ENCODE results near the gene VAV3.
"Not testable (repeated sequence)": the region's sequence is repeated elsewhere in the genome, so short reads cannot be mapped to it uniquely, and the experiment has no call there.

The VAV3 gene
- 64.9 reads per million, percentile 74 among the genes with 10 or more reads in this experiment for total RNA-seq

GRCh38 chr1:107965110-107965991 lies at the start of gene VAV3:
Gene VAV3 (minus strand): TSS chr1:107965180. CDS start chr1:107964869, 311 bp downstream.
- DNase-seq = peak; percentile 14

- no peak for DNase-seq
Measured at GRCh38 chr1:108012553-108012952, 47.6 kb upstream of the VAV3 start.

- no peak for DNase-seq
Measured at GRCh38 chr1:108011295-108011694, 46.3 kb upstream of the VAV3 start.

GRCh38 chr1:108010581-108010980 lies 45.6 kb upstream of the VAV3 start:
- no peak for DNase-seq

GRCh38 chr1:108009603-108010195 lies 44.7 kb upstream of the VAV3 start:
- no peak for DNase-seq

GRCh38 chr1:108007531-108007930 lies 42.6 kb upstream of the VAV3 start:
- no peak for DNase-seq

- DNase-seq = no peak
Measured at GRCh38 chr1:108007070-108007469, 42.1 kb upstream of the VAV3 start.

GRCh38 chr1:108004919-108005318 lies 39.9 kb upstream of the VAV3 start:
- DNase-seq = not testable (repeated sequence)

GRCh38 chr1:108000620-108001111 lies 35.7 kb upstream of the VAV3 start:
- DNase-seq = no peak

GRCh38 chr1:108000184-108000583 lies 35.2 kb upstream of the VAV3 start:
- no peak for DNase-seq

GRCh38 chr1:107997866-107998265 lies 32.9 kb upstream of the VAV3 start:
- no peak for DNase-seq

GRCh38 chr1:107993920-107994319 lies 28.9 kb upstream of the VAV3 start:
- no peak for DNase-seq

- DNase-seq = no peak
Measured at GRCh38 chr1:107992347-107992746, 27.4 kb upstream of the VAV3 start.

GRCh38 chr1:107991371-107992066 lies 26.5 kb upstream of the VAV3 start:
- no peak for DNase-seq

- no peak for DNase-seq
Measured at GRCh38 chr1:107990606-107991005, 25.6 kb upstream of the VAV3 start.

GRCh38 chr1:107981277-107981676 lies 16.3 kb upstream of the VAV3 start:
- no peak for DNase-seq

- DNase-seq = no peak
Measured at GRCh38 chr1:107979926-107980325, 14.9 kb upstream of the VAV3 start.

- DNase-seq = no peak
Measured at GRCh38 chr1:107979088-107979487, 14.1 kb upstream of the VAV3 start.

- DNase-seq = no peak
Measured at GRCh38 chr1:107976836-107977235, 11.9 kb upstream of the VAV3 start.

- no peak for DNase-seq
Measured at GRCh38 chr1:107976431-107976830, 11.5 kb upstream of the VAV3 start.

GRCh38 chr1:107975851-107976250 lies 10.9 kb upstream of the VAV3 start:
- no peak for DNase-seq

- no peak for DNase-seq
Measured at GRCh38 chr1:107974090-107974489, 9.1 kb upstream of the VAV3 start.

Measured in effector CD4-positive, alpha-beta T cell (primary cell).